HuH-7 (cell line): ENCODE measurements around the gene SCYL3.
"Not testable (repeated sequence)": the region's sequence is repeated elsewhere in the genome, so short reads cannot be mapped to it uniquely, and the experiment has no call there.

Source experiments
- DNase-seq: peaks from one replicate; pipeline ENCODE4 v3.0.0; 2011; ENCODE audit warnings: low spot score

SCYL3 gene

GRCh38 chr1:169871988-169872387, 21.7 kb downstream of the SCYL3 start:
- DNase-seq, result not testable (repeated sequence)

GRCh38 chr1:169869426-169869825, 24.3 kb downstream of the SCYL3 start:
- no peak for DNase-seq

- DNase-seq, result no peak
These were observed 24.7 kb downstream of the SCYL3 start for GRCh38 chr1:169868978-169869377.

- no peak for DNase-seq
These were observed 26.6 kb downstream of the SCYL3 start for GRCh38 chr1:169867012-169867675.

GRCh38 chr1:169866577-169866976, 27.1 kb downstream of the SCYL3 start:
- no peak for DNase-seq

GRCh38 chr1:169864531-169864930, 29.2 kb downstream of the SCYL3 start:
- not testable (repeated sequence) for DNase-seq

- no peak for DNase-seq
These were observed 32.9 kb downstream of the SCYL3 start for GRCh38 chr1:169860750-169861149.

GRCh38 chr1:169860187-169860586, 33.5 kb downstream of the SCYL3 start:
- DNase-seq, result no peak

- no peak for DNase-seq
These were observed 34.7 kb downstream of the SCYL3 start for GRCh38 chr1:169859001-169859400.

GRCh38 chr1:169858467-169858866, 35.2 kb downstream of the SCYL3 start:
- DNase-seq, result no peak

- no peak for DNase-seq
These were observed 40.4 kb downstream of the SCYL3 start for GRCh38 chr1:169853341-169853740.

- peak; percentile 8 for DNase-seq
These were observed 44.2 kb downstream of the SCYL3 start for GRCh38 chr1:169849346-169850022.

GRCh38 chr1:169848456-169848855, 45.2 kb downstream of the SCYL3 start:
- no peak for DNase-seq

GRCh38 chr1:169844941-169845608, 48.6 kb downstream of the SCYL3 start:
- no peak for DNase-seq

GRCh38 chr1:169838942-169839341, 54.8 kb downstream of the SCYL3 start:
- no peak for DNase-seq

- no peak for DNase-seq
These were observed 57.5 kb downstream of the SCYL3 start for GRCh38 chr1:169836198-169836597.

- DNase-seq, result no peak
These were observed 58.0 kb downstream of the SCYL3 start for GRCh38 chr1:169835647-169836046.

GRCh38 chr1:169834869-169835268, 58.8 kb downstream of the SCYL3 start:
- DNase-seq, result no peak

- DNase-seq, result no peak
These were observed 60.4 kb downstream of the SCYL3 start for GRCh38 chr1:169833179-169833901.

GRCh38 chr1:169829671-169830070, 64.0 kb downstream of the SCYL3 start:
- no peak for DNase-seq

GRCh38 chr1:169824153-169824552, 69.5 kb downstream of the SCYL3 start:
- DNase-seq, result no peak

- no peak for DNase-seq
These were observed 72.2 kb downstream of the SCYL3 start for GRCh38 chr1:169821500-169821899.

GRCh38 chr1:169816617-169817016, 77.1 kb downstream of the SCYL3 start:
- DNase-seq, result no peak
